Astrocyte (in vitro differentiated cells and primary cell): ENCODE data around the gene TSPYL1.

Experiments
- EZH2 ChIP-seq: IDR thresholded peaks from 2 replicates; pipeline ENCODE4 v1.6.1; 2012; ENCODE audit warnings: mild to moderate bottlenecking, low read length, inconsistent platforms; ENCODE audit not compliant: insufficient read depth
- TF ChIP-seq, protein P1 (sequence below): IDR thresholded peaks from 2 replicates; pipeline ENCODE4 v1.5.1; 2011; ENCODE audit warnings: low read depth, mild to moderate bottlenecking, inconsistent platforms, low read length, moderate library complexity; ENCODE audit not compliant: insufficient read depth

DNA sequence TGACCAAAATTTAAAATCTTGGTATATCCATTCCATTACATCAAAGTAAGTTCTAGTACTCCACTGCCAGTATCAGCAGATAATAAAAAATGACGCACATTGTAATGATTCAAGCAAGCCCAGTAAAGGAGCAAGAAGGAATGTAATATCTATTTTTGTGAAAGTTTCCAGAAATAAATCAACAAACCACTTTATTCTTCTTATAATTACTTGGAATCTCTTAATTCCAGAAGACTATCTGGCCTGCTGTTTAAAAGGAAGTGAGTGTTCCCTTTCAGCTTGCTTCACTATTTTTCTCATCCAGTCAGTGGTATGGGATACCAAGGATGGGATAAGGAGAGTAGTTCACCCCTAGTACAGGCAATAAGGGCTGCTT lies 48.8 kb upstream of the TSPYL1 start:
- TF ChIP-seq, protein P1, sequence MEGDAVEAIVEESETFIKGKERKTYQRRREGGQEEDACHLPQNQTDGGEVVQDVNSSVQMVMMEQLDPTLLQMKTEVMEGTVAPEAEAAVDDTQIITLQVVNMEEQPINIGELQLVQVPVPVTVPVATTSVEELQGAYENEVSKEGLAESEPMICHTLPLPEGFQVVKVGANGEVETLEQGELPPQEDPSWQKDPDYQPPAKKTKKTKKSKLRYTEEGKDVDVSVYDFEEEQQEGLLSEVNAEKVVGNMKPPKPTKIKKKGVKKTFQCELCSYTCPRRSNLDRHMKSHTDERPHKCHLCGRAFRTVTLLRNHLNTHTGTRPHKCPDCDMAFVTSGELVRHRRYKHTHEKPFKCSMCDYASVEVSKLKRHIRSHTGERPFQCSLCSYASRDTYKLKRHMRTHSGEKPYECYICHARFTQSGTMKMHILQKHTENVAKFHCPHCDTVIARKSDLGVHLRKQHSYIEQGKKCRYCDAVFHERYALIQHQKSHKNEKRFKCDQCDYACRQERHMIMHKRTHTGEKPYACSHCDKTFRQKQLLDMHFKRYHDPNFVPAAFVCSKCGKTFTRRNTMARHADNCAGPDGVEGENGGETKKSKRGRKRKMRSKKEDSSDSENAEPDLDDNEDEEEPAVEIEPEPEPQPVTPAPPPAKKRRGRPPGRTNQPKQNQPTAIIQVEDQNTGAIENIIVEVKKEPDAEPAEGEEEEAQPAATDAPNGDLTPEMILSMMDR = no peak
- TF ChIP-seq EZH2 = no peak
